Gastroesophageal sphincter (tissue), 3 donors: ENCODE data around the gene PCDH15.

Source experiments
- CTCF ChIP-seq, 4 experiments: fragments of 200-600 bp in 2 of 4; fragments of 450-650 bp in 2 of 4; sonication (generic) in 1 of 4; IDR thresholded peaks; one replicate each; pipeline ENCODE4 v1.5.1; 2017 to 2019; ENCODE audit warnings: antibody characterized with exemption in 4 of 4, mild to moderate bottlenecking in 2 of 4, moderate library complexity in 2 of 4
- EP300 ChIP-seq: sonication (generic); formaldehyde crosslinking; IDR thresholded peaks from one replicate; pipeline ENCODE4 v1.6.1; 2017; ENCODE audit warnings: antibody characterized with exemption, mild to moderate bottlenecking
- POLR2A ChIP-seq, 2 donors: fragments of 450-650 bp; IDR thresholded peaks; one replicate each; pipeline ENCODE4 v1.6.1; 2017; ENCODE audit warnings: antibody characterized with exemption in 2 of 2, mild to moderate bottlenecking in 2 of 2, moderate library complexity in 1 of 2

- TF ChIP-seq CTCF (IDR thresholded peaks at IDR 0.05): no peak
- TF ChIP-seq POLR2A (IDR thresholded peaks at IDR 0.05): no peak
- TF ChIP-seq EP300: no peak
These were observed 606.2 kb downstream of the PCDH15 start for GRCh38 chr10:54194806-54195205.
